ENCODE results near the gene PAK2. TPM values are rescaled to one million over a fixed set of nuclear protein-coding genes. Genes with fewer than 3 reads are reported as not detected.

The PAK2 gene
- total RNA-seq, 2 experiments from 2014 or later: 84.7 to 104 TPM

DNA sequence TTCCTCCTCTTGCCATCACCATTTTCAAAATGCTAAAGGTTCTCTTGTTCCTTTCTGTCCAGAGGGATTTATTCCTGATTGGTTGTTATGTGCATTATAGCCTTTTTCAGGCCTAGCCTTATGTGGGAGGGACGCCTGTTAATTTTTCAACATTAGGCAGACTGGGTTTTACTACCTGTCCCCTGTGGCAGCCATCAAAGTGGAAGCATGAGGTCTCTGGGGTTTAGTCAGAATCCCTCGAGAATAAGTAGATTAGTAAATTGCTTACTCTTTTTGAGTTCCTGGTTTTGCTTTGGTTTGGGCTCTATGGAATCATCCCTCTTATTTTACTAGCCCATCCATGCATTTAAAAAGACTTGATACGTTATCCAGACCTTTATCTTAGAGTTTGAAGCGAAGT lies 32.4 kb downstream of the PAK2 start:
- no peaks in the 10 kb centered on the region for H3K27me3 Mint-ChIP-seq (ENCODE audit: low read depth)
- H3K36me3 Mint-ChIP-seq (ENCODE audit: low read depth): peaks cover 49% of the 10 kb centered on the region
- H3K4me3 Mint-ChIP-seq: no peak overlapping the region
- H3K27ac Mint-ChIP-seq: no peak overlapping the region
- no peak for ATAC-seq
- no peaks in the 10 kb centered on the region for H3K9me3 Mint-ChIP-seq (ENCODE audit: insufficient read depth)
- H3K4me1 Mint-ChIP-seq (ENCODE audit: low read depth): peaks cover 39% of the 10 kb centered on the region
- ChIA-PET POLR2A (no interaction called here), CTCF (no interaction called here)
- no peak for DNase-seq

DNA sequence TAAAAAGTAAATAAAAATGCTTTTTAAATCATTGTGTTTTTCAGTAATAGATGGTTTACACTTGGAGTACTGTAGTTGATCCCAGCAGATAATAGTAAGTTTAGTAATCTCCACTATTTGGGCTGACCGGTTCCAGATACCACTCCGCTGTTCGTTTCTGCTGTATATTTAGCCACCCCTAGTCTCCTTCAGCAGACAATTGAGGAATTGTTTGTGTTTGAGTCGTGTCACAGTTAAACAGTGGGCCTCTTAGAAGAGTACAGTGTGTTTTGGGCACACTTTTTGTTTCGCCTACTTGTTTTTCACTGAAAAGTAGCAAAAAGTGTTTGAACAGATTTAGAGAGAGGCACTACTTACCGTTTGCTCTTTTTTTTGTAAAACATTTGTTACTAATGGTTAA lies 33.2 kb downstream of the PAK2 start:
- POLR2A ChIA-PET: no interaction called here
- DNase-seq (no peak), ATAC-seq (no peak)
- H3K4me1 Mint-ChIP-seq (ENCODE audit: low read depth): peaks cover 39% of the 10 kb centered on the region
- peaks cover 52% of the 10 kb centered on the region for H3K36me3 Mint-ChIP-seq (ENCODE audit: low read depth)
- H3K27me3 Mint-ChIP-seq (ENCODE audit: low read depth): no peaks in the 10 kb centered on the region
- H3K27ac Mint-ChIP-seq: no peak overlapping the region
- CTCF ChIA-PET: no interaction called here
- H3K4me3 Mint-ChIP-seq: no peak overlapping the region
- H3K9me3 Mint-ChIP-seq (ENCODE audit: insufficient read depth): no peaks in the 10 kb centered on the region

DNA sequence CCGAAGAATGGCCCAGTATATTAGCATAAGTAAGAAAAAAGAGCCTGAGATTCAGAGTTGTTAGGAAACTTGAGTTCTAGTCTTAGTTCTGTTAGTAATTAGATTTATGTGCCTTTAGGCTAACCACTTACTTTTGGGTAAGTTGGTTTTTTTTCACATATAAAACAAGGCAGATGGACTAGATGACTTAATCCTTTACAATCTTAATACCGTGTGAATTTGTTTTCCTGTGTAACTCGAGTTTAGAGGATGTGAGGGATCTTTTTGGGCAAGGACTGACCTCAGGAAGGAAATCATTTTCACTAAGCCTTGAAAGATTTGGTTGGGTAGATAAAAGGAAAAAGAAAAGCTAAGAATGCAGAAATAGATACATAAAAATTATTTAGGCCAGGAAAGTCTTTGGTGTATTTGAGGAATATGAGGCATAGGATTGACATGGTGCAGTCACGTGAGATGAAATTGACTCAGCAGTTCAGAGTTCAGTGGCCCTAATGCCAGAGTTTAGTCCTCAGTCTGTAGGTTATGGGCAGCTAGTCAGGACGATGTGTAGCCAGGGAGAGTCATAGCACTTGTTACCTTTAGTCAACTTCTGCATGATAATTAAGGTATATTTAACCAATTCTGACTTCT lies 34.6 kb downstream of the PAK2 start:
- H3K4me1 Mint-ChIP-seq (ENCODE audit: low read depth): peaks cover 48% of the 10 kb centered on the region
- POLR2A ChIA-PET: interaction anchor here (0.9 kb wide), 1 partner anchor 34 kb away, joined by 3 read pairs; no protein-coding TSS in a partner anchor
- no peak overlapping the region for H3K4me3 Mint-ChIP-seq
- H3K27me3 Mint-ChIP-seq (ENCODE audit: low read depth): no peaks in the 10 kb centered on the region
- no peak for DNase-seq
- peak; percentile 19 for ATAC-seq
- H3K36me3 Mint-ChIP-seq (ENCODE audit: low read depth): peaks cover 57% of the 10 kb centered on the region
- no peaks in the 10 kb centered on the region for H3K9me3 Mint-ChIP-seq (ENCODE audit: insufficient read depth)
- H3K27ac Mint-ChIP-seq: no peak overlapping the region
- CTCF ChIA-PET: no interaction called here

GRCh38 chr3:196774848-196775422 lies 35.3 kb downstream of the PAK2 start:
- Mint-ChIP-seq H3K36me3 (ENCODE audit: low read depth) (peaks cover 62% of the 10 kb centered on the region), H3K27me3 (ENCODE audit: low read depth) (no peaks in the 10 kb centered on the region), H3K4me1 (ENCODE audit: low read depth) (peaks cover 48% of the 10 kb centered on the region), H3K4me3 (no peak overlapping the region), H3K9me3 (ENCODE audit: insufficient read depth) (no peaks in the 10 kb centered on the region), H3K27ac (no peak overlapping the region)
- CTCF ChIA-PET: interaction anchor here (1.5 kb wide), 1 partner anchor 17 kb away, joined by 4 read pairs; no protein-coding TSS in a partner anchor
- ATAC-seq: no peak
- POLR2A ChIA-PET: interaction anchor here (0.9 kb wide), 1 partner anchor 34 kb away, joined by 3 read pairs; no protein-coding TSS in a partner anchor
- no peak for DNase-seq

GRCh38 chr3:196775938-196776337 lies 36.3 kb downstream of the PAK2 start:
- ChIA-PET POLR2A (no interaction called here), CTCF (interaction anchor here (1.5 kb wide), 1 partner anchor 18 kb away, joined by 4 read pairs; no protein-coding TSS in a partner anchor)
- Mint-ChIP-seq H3K36me3 (ENCODE audit: low read depth) (peaks cover 66% of the 10 kb centered on the region), H3K4me1 (ENCODE audit: low read depth) (peaks cover 48% of the 10 kb centered on the region), H3K27me3 (ENCODE audit: low read depth) (no peaks in the 10 kb centered on the region), H3K27ac (no peak overlapping the region), H3K4me3 (no peak overlapping the region), H3K9me3 (ENCODE audit: insufficient read depth) (no peaks in the 10 kb centered on the region)
- ATAC-seq: no peak
- DNase-seq: no peak

- Mint-ChIP-seq H3K27me3 (ENCODE audit: low read depth) (no peaks in the 10 kb centered on the region), H3K27ac (no peak overlapping the region), H3K36me3 (ENCODE audit: low read depth) (peaks cover 63% of the 10 kb centered on the region), H3K4me1 (ENCODE audit: low read depth) (peaks cover 34% of the 10 kb centered on the region), H3K9me3 (ENCODE audit: insufficient read depth) (no peaks in the 10 kb centered on the region), H3K4me3 (no peak overlapping the region)
- ChIA-PET POLR2A (no interaction called here), CTCF (no interaction called here)
- ATAC-seq (no peak), DNase-seq (no peak)
Observed at GRCh38 chr3:196777836-196778235, 38.2 kb downstream of the PAK2 start.

GRCh38 chr3:196778755-196779154 lies 39.1 kb downstream of the PAK2 start:
- no peaks in the 10 kb centered on the region for H3K27me3 Mint-ChIP-seq (ENCODE audit: low read depth)
- ChIA-PET POLR2A (no interaction called here), CTCF (no interaction called here)
- no peaks in the 10 kb centered on the region for H3K9me3 Mint-ChIP-seq (ENCODE audit: insufficient read depth)
- H3K36me3 Mint-ChIP-seq (ENCODE audit: low read depth): peaks cover 70% of the 10 kb centered on the region
- no peak overlapping the region for H3K27ac Mint-ChIP-seq
- ATAC-seq (no peak), DNase-seq (no peak)
- peaks cover 26% of the 10 kb centered on the region for H3K4me1 Mint-ChIP-seq (ENCODE audit: low read depth)
- no peak overlapping the region for H3K4me3 Mint-ChIP-seq

DNA sequence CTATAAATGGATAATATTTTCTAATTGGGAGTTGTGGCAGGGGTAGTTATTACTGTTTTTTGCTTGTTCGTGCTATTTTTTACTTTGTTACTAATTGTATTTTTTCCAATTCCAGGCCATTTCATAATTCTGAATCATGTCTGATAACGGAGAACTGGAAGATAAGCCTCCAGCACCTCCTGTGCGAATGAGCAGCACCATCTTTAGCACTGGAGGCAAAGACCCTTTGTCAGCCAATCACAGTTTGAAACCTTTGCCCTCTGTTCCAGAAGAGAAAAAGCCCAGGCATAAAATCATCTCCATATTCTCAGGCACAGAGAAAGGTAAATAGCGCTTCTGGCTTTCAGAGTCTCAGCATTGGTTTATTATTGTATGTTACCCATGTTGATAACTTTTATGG lies 42.9 kb downstream of the PAK2 start:
- ATAC-seq (no peak), DNase-seq (no peak)
- H3K27me3 Mint-ChIP-seq (ENCODE audit: low read depth): no peaks in the 10 kb centered on the region
- H3K27ac Mint-ChIP-seq: no peak overlapping the region
- CTCF ChIA-PET: no interaction called here
- peaks cover 13% of the 10 kb centered on the region for H3K4me1 Mint-ChIP-seq (ENCODE audit: low read depth)
- POLR2A ChIA-PET: no interaction called here
- H3K9me3 Mint-ChIP-seq (ENCODE audit: insufficient read depth): peaks cover 5% of the 10 kb centered on the region
- no peak overlapping the region for H3K4me3 Mint-ChIP-seq
- H3K36me3 Mint-ChIP-seq (ENCODE audit: low read depth): peaks cover 70% of the 10 kb centered on the region

- H3K9me3 Mint-ChIP-seq (ENCODE audit: insufficient read depth): peaks cover 21% of the 10 kb centered on the region
- H3K27me3 Mint-ChIP-seq (ENCODE audit: low read depth): no peaks in the 10 kb centered on the region
- peaks cover 75% of the 10 kb centered on the region for H3K36me3 Mint-ChIP-seq (ENCODE audit: low read depth)
- no peak overlapping the region for H3K27ac Mint-ChIP-seq
- POLR2A ChIA-PET: no interaction called here
- DNase-seq (no peak), ATAC-seq (no peak)
- H3K4me3 Mint-ChIP-seq: no peak overlapping the region
- peaks cover 3% of the 10 kb centered on the region for H3K4me1 Mint-ChIP-seq (ENCODE audit: low read depth)
- CTCF ChIA-PET: no interaction called here
Observed at GRCh38 chr3:196788528-196788927, 48.9 kb downstream of the PAK2 start.

DNA sequence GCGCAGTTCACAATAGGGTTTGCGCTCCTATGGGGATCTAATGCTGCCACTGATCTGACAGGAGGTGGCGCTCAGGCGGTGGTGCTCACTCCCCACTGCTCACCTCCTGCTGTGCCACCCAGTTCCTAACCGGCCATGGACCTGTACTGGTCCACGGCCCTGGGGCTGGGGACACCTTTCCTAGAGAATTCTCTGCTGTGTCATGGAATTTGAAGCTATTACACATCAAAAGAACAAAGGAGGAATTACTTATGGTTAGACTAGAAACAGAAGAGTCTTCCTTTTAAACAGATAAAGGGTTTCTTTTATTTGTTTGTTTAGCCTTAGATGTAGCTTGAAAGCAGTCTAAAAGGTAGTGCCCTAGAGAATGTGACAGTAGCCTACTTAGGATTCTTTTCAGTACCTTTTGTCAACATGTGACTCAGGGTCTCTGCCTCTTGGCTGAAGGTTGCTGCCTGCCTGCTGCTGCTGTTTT lies 50.3 kb downstream of the PAK2 start:
- POLR2A ChIA-PET: interaction anchor here (0.7 kb wide), 1 partner anchor 103 kb away, joined by 3 read pairs; no protein-coding TSS in a partner anchor
- CTCF ChIA-PET: no interaction called here
- H3K4me1 Mint-ChIP-seq (ENCODE audit: low read depth): peaks cover 3% of the 10 kb centered on the region
- no peak overlapping the region for H3K4me3 Mint-ChIP-seq
- no peaks in the 10 kb centered on the region for H3K27me3 Mint-ChIP-seq (ENCODE audit: low read depth)
- ATAC-seq (no peak), DNase-seq (no peak)
- peaks cover 80% of the 10 kb centered on the region for H3K36me3 Mint-ChIP-seq (ENCODE audit: low read depth)
- no peak overlapping the region for H3K27ac Mint-ChIP-seq
- peaks cover 21% of the 10 kb centered on the region for H3K9me3 Mint-ChIP-seq (ENCODE audit: insufficient read depth)

GRCh38 chr3:196790636-196791035 lies 51.0 kb downstream of the PAK2 start:
- ATAC-seq (no peak), DNase-seq (no peak)
- ChIA-PET CTCF (no interaction called here), POLR2A (no interaction called here)
- Mint-ChIP-seq H3K27me3 (ENCODE audit: low read depth) (no peaks in the 10 kb centered on the region), H3K4me3 (no peak overlapping the region), H3K4me1 (ENCODE audit: low read depth) (peaks cover 1% of the 10 kb centered on the region), H3K27ac (no peak overlapping the region), H3K9me3 (ENCODE audit: insufficient read depth) (peaks cover 16% of the 10 kb centered on the region), H3K36me3 (ENCODE audit: low read depth) (peaks cover 78% of the 10 kb centered on the region)

DNA sequence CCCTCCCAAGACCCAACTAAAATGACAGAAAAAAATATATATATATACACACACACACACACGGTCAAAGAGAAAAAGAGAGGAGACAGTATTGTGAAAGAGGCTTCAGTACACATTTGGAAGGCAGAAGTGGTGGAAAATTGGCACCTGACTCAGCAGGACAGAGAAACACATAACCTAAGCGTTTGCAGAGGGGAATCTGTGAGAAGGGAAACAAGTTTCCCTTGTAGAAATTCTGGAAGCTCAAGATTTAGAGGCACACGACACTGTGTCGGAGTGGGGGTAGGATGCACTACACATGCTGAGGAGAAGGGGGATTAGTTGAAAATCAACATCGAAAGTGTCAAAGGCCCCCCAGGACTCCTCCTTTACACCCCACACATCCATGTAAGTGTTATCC lies 53.1 kb downstream of the PAK2 start:
- POLR2A ChIA-PET: no interaction called here
- H3K4me1 Mint-ChIP-seq (ENCODE audit: low read depth): no peaks in the 10 kb centered on the region

More for the DNA sequence above, 53.1 kb downstream of the PAK2 start:
- DNase-seq (no peak), ATAC-seq (no peak)
- no peaks in the 10 kb centered on the region for H3K27me3 Mint-ChIP-seq (ENCODE audit: low read depth)
- no peak overlapping the region for H3K27ac Mint-ChIP-seq
- no peak overlapping the region for H3K4me3 Mint-ChIP-seq
- CTCF ChIA-PET: no interaction called here
- H3K9me3 Mint-ChIP-seq (ENCODE audit: insufficient read depth): peaks cover 16% of the 10 kb centered on the region
- H3K36me3 Mint-ChIP-seq (ENCODE audit: low read depth): peaks cover 70% of the 10 kb centered on the region

Measured in activated CD8-positive, alpha-beta T cell treated with anti-CD3 and anti-CD28 coated beads, Interleukin-2, amount 10 ng/mL, durations not matched to agents 7 days and 5 days (primary cell).